Measurements from ENCODE around the gene TMEM30A.

The TMEM30A gene

GRCh38 chr6:75204217-75204958, 80.2 kb downstream of the TMEM30A start (continued):
- TF ChIP-seq ATF2 (tag by site-specific recombination; IDR thresholded peaks at IDR 0.05; ENCODE audit: low read depth) = no peak
- TF ChIP-seq ZNF426 (tag by site-specific recombination; IDR thresholded peaks at IDR 0.05) = no peak
- TF ChIP-seq ZSCAN4 (tag by site-specific recombination; IDR thresholded peaks at IDR 0.05) = peak; percentile 19; the same call in 1 of the 2 replicates
- TF ChIP-seq ZNF521 (tag by site-specific recombination; IDR thresholded peaks at IDR 0.05) = no peak
- TF ChIP-seq ZBTB6 (tag by site-specific recombination; IDR thresholded peaks at IDR 0.05) = no peak
- TF ChIP-seq ZNF26 (tag by site-specific recombination; IDR thresholded peaks at IDR 0.05) = no peak
- TF ChIP-seq ZNF366 (tag by site-specific recombination; conservative IDR thresholded peaks at IDR 0.05) = no peak
- TF ChIP-seq ZFHX2 (tag by site-specific recombination; conservative IDR thresholded peaks at IDR 0.05) = peak; percentile 95
- TF ChIP-seq ZNF580 (tag by site-specific recombination; IDR thresholded peaks at IDR 0.05) = no peak
- no peak for TF ChIP-seq TSHZ1 (tag by site-specific recombination; IDR thresholded peaks at IDR 0.05; ENCODE audit: borderline replicate concordance)
- TF ChIP-seq ZBTB21 (tag by site-specific recombination; IDR thresholded peaks at IDR 0.05) = no peak
- TF ChIP-seq SALL2 (tag by site-specific recombination; IDR thresholded peaks at IDR 0.05; ENCODE audit: borderline replicate concordance) = no peak
- no peak for TF ChIP-seq ZNF302 (tag by site-specific recombination; IDR thresholded peaks at IDR 0.05; ENCODE audit: low read depth)
- TF ChIP-seq KLF17 (tag by site-specific recombination; IDR thresholded peaks at IDR 0.05) = no peak
- TF ChIP-seq MYNN (tag by site-specific recombination; IDR thresholded peaks at IDR 0.05; ENCODE audit: borderline replicate concordance) = no peak
- peak; percentile 63 for TF ChIP-seq PRDM1 (tag by site-specific recombination; IDR thresholded peaks at IDR 0.05)
- TF ChIP-seq ZNF341 (tag by site-specific recombination; IDR thresholded peaks at IDR 0.05; ENCODE audit: low read depth) = no peak
- TF ChIP-seq PRDM10 (tag by site-specific recombination; IDR thresholded peaks at IDR 0.05) = peak; percentile 87
- TF ChIP-seq ZBTB20 (tag by site-specific recombination; IDR thresholded peaks at IDR 0.05) = 0 out of 2 replicates have a peak, but pooled peaks have one; percentile 16
- TF ChIP-seq BCL6B (tag by site-specific recombination; IDR thresholded peaks at IDR 0.05) = no peak
- no peak for TF ChIP-seq ZNF785 (tag by site-specific recombination; IDR thresholded peaks at IDR 0.05)
- TF ChIP-seq ZNF48 (tag by site-specific recombination; IDR thresholded peaks at IDR 0.05) = no peak
- no peak for TF ChIP-seq ZNF416 (tag by site-specific recombination; IDR thresholded peaks at IDR 0.05)

Measured in HEK293 (cell line).